Lower lobe of right lung (tissue), 2 donors: ENCODE results near the gene EAF2. TPM values are rescaled to one million over a fixed set of nuclear protein-coding genes. Genes with fewer than 3 reads are reported as not detected.

Experiments used
- ATAC-seq, 2 donors: fragments of 200-7000 bp; cut with Tn5 transposase; one replicate each; pipeline ENCODE4 v1.9.1; 2020 to 2022; ENCODE audit warnings: mild to moderate bottlenecking in 2 of 2, moderate library complexity in 2 of 2
- DNase-seq: peaks from one replicate; pipeline ENCODE4 v3.0.0-alpha.2; 2020
- H3K27ac ChIP-seq: fragments of 200-600 bp; one replicate; pipeline ENCODE4 v1.8.0; 2022
- H3K27me3 ChIP-seq: fragments of 200-600 bp; one replicate; pipeline ENCODE4 v1.8.0; 2022; ENCODE audit warnings: low read depth
- H3K36me3 ChIP-seq: fragments of 200-600 bp; one replicate; pipeline ENCODE4 v1.8.0; 2022; ENCODE audit warnings: mild to moderate bottlenecking
- H3K4me1 ChIP-seq: fragments of 200-600 bp; one replicate; pipeline ENCODE4 v1.8.0; 2022
- H3K4me3 ChIP-seq: fragments of 200-600 bp; one replicate; pipeline ENCODE4 v1.8.0; 2022; ENCODE audit warnings: mild to moderate bottlenecking
- H3K9me3 ChIP-seq: fragments of 200-600 bp; one replicate; pipeline ENCODE4 v1.8.0; 2022
- intact Hi-C: fragments of 100-400 bp; cut with DNase I; formaldehyde crosslinking; loops from one replicate; pipeline ENCODE4 v1.11.0; 2022
- total RNA-seq: library from RNA; stranded (reverse); fragmentation: NEBNext Ultra II Directional; extraction: Animal tissue kit (Norgen Biotek cat#: 25700); gene quantifications from one replicate; pipeline ENCODE4 v1.2.1, GENCODE V29; 2021
- TF ChIP-seq, protein P1 (sequence below): fragments of 200-600 bp; IDR thresholded peaks from one replicate; pipeline ENCODE4 v1.8.0; 2022; ENCODE audit warnings: antibody characterized with exemption, mild to moderate bottlenecking
- donor health status: DM: no; HTN: yes; CAD: no; lungs with severe emphysema.

The EAF2 gene
- total RNA-seq, 1 donor from 2014 or later, result 7.3 TPM

DNA sequence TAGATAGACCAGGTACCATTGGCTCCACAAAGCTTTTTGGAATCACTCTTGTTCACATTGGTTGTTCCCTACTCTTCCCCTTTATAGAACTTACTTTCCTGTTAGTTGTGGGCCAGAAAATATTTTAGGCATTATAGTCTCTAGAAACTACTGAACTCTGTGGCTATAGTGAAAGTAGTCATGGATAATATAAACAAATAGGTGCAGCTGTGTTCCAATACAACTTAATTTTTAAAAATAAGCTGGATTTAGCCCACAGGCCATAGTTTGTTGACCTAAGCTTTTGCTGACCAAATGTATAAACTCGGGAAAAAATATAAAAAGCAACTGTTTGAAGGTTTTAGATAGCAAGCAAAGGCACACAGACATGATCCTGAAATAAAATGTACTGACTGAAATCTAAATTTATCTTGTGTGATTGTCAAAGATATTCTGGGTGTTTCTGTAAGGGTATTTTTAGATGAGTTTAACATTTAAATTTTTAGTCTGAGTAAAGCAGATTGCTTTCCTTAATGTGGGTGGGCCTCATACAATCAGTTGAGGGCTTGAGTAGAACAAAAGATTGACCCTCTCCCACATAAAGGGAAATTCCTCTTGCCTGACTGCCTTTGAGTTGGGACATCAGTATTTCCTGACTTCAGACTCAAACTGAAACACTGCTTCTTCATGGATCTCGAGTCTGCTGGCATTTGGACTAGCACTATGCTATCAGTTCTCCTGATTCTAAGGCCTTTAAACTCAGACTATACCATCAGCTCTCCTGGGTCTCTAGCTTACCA is 13.4 kb upstream of the EAF2 start:
- intact Hi-C loops, result no loop called here
- H3K36me3 ChIP-seq, result peaks cover 47% of the 10 kb centered on the region
- DNase-seq (no peak), ATAC-seq (no peak)
- no peak overlapping the region for H3K4me3 ChIP-seq
- TF ChIP-seq, protein P1, sequence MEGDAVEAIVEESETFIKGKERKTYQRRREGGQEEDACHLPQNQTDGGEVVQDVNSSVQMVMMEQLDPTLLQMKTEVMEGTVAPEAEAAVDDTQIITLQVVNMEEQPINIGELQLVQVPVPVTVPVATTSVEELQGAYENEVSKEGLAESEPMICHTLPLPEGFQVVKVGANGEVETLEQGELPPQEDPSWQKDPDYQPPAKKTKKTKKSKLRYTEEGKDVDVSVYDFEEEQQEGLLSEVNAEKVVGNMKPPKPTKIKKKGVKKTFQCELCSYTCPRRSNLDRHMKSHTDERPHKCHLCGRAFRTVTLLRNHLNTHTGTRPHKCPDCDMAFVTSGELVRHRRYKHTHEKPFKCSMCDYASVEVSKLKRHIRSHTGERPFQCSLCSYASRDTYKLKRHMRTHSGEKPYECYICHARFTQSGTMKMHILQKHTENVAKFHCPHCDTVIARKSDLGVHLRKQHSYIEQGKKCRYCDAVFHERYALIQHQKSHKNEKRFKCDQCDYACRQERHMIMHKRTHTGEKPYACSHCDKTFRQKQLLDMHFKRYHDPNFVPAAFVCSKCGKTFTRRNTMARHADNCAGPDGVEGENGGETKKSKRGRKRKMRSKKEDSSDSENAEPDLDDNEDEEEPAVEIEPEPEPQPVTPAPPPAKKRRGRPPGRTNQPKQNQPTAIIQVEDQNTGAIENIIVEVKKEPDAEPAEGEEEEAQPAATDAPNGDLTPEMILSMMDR, result no peak
- H3K27ac ChIP-seq, result no peak overlapping the region
- no peaks in the 10 kb centered on the region for H3K4me1 ChIP-seq
- H3K9me3 ChIP-seq, result peaks cover 13% of the 10 kb centered on the region
- H3K27me3 ChIP-seq, result no peaks in the 10 kb centered on the region

DNA sequence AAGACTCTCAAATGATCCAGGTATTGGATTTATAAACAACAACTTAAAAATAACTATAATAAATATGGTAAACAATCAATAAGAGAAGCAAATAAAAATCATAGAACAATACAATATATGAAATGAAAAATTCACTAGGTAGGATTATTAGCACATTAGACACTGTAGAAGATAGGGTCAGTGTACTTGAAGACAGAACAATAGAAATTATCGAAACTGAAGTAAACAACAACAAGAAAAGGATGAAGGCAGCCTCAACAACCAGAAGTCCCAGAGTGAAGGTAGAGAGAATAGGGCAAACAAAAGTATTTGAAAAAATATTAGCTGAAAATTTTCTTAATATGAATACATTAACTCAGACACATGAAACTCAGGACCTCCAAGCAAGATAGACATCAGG is 12.0 kb upstream of the EAF2 start:
- TF ChIP-seq, protein P1, result no peak
- peaks cover 13% of the 10 kb centered on the region for H3K9me3 ChIP-seq
- DNase-seq, result no peak
- no peak overlapping the region for H3K4me3 ChIP-seq
- no peak overlapping the region for H3K27ac ChIP-seq
- ATAC-seq, result no peak
- intact Hi-C loops, result no loop called here
- peaks cover 54% of the 10 kb centered on the region for H3K36me3 ChIP-seq
- no peaks in the 10 kb centered on the region for H3K27me3 ChIP-seq
- no peaks in the 10 kb centered on the region for H3K4me1 ChIP-seq

DNA sequence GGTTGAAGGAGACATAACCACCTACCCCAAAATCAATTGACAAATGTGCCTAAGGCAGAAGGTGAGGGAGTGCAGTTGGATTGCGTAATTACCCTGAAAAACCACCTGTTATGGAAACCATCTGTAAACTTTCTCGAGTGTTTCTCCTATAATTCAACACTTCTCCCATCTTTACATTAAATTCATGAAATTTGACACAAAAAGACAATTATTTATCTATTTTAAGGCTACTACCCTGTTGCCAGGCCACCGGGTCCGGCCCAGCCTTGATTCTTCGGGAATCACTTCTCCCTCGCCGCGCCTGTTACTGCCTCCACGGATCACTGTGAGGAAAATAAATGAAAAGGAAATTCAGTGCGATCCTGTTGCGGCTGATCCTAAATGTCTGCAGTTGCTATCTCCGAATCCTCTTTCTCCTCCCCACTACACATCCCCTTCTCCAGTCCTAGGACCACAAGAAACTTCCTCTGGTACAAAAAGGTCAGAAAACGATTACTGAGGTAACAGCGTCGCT is 795 bp upstream of the EAF2 start:
- Histone ChIP-seq H3K27ac (peak overlapping the region; percentile 86), H3K4me3 (peak overlapping the region; percentile 78), H3K27me3 (no peaks in the 10 kb centered on the region), H3K9me3 (no peaks in the 10 kb centered on the region), H3K4me1 (peaks cover 20% of the 10 kb centered on the region), H3K36me3 (peaks cover 14% of the 10 kb centered on the region)
- ATAC-seq (peak in 1 of 2 donors; percentile 28), DNase-seq (no peak)
- intact Hi-C loops, result no loop called here
- TF ChIP-seq, protein P1, result no peak

DNA sequence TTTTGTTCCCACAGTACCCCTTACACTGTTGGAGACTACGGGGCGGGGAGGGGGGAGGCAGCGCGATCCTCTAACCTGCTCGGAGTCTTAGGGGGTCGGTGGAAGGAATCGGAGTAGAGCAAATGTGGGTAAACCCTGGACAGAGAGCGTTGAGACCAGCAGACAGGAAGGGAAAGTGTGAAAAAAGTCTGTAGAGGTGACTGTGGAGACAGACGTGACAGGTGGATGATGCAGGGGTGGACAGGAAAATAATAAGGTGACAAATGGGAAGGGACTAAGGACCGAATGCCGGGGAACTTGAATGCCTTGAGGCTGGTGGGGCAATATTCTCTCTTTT is 424 bp downstream of the EAF2 start:
- peak overlapping the region; percentile 76 for H3K27ac ChIP-seq
- TF ChIP-seq, protein P1, result no peak
- peaks cover 10% of the 10 kb centered on the region for H3K36me3 ChIP-seq
- intact Hi-C loops, result no loop called here
- H3K9me3 ChIP-seq, result no peaks in the 10 kb centered on the region
- peak overlapping the region; percentile 78 for H3K4me3 ChIP-seq
- H3K27me3 ChIP-seq, result no peaks in the 10 kb centered on the region
- peak in 1 of 2 donors; percentile 31 for ATAC-seq
- peaks cover 20% of the 10 kb centered on the region for H3K4me1 ChIP-seq
- DNase-seq, result no peak

DNA sequence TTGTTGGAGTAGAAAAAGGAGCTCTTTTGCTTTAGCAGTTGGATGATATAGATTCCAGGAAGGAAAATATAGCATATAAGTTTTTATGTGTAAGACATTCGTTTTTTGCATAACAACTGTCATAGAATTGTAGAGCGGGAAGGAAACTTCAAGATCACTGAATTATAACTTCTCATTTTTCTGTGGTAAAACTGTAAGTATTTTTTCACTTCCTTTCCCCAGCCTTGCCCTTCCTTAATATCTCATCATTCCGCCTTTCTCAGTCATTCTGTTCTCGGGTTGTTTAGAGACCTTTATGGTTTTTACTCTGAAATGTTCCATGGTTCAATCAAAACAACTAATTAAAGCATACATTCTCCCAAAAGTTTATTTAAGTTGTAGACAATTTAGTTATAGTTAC is 1.1 kb downstream of the EAF2 start:
- ATAC-seq (no peak), DNase-seq (no peak)
- peaks cover 10% of the 10 kb centered on the region for H3K36me3 ChIP-seq
- H3K27me3 ChIP-seq, result no peaks in the 10 kb centered on the region
- no peaks in the 10 kb centered on the region for H3K9me3 ChIP-seq
- peaks cover 20% of the 10 kb centered on the region for H3K4me1 ChIP-seq
- intact Hi-C loops, result no loop called here
- H3K27ac ChIP-seq, result no peak overlapping the region
- TF ChIP-seq, protein P1, result no peak
- H3K4me3 ChIP-seq, result peak overlapping the region; percentile 78
